Prostate gland (tissue), 2 donors: ENCODE data around the gene GATAD2B.

Experiments
- POLR2A ChIP-seq: fragments of 450-650 bp; IDR thresholded peaks from one replicate; pipeline ENCODE4 v1.6.1; 2016; ENCODE audit warnings: antibody characterized with exemption, mild to moderate bottlenecking
- POLR2AphosphoS5 ChIP-seq: sonication (generic); formaldehyde crosslinking; IDR thresholded peaks from one replicate; pipeline ENCODE4 v1.6.1; 2017; ENCODE audit warnings: antibody characterized with exemption
- TF ChIP-seq, protein P1 (sequence below), 4 experiments: fragments of 200-600 bp in 2 of 4; fragments of 450-650 bp in 2 of 4; sonication (generic) in 2 of 4; IDR thresholded peaks; 1 replicate in 3 of 4; 2 replicates in 1 of 4; pipeline ENCODE4 v1.5.1; 2016 to 2019; ENCODE audit warnings: antibody characterized with exemption in 4 of 4, mild to moderate bottlenecking in 2 of 4, moderate library complexity in 2 of 4

DNA sequence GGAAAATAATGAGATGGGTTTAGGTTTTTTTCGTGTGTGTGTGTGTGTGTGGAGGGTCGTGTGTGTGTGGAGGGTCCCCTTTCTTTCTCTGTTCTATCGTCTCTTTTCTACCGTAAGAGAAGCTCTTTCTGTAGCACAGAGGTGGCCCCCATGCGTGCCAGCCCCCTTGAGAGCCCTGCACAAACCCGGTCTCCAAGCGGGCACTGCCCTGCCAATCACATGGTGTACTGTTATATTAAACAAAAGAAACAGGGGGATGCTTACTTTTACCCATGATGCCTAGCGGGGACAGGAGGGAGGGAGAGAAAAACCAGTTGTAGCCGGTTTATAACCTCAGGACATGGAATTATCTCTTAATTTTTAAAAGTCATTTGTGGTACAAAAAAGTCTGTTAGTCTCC, 41.0 kb downstream of the GATAD2B start:
- TF ChIP-seq, protein P1, sequence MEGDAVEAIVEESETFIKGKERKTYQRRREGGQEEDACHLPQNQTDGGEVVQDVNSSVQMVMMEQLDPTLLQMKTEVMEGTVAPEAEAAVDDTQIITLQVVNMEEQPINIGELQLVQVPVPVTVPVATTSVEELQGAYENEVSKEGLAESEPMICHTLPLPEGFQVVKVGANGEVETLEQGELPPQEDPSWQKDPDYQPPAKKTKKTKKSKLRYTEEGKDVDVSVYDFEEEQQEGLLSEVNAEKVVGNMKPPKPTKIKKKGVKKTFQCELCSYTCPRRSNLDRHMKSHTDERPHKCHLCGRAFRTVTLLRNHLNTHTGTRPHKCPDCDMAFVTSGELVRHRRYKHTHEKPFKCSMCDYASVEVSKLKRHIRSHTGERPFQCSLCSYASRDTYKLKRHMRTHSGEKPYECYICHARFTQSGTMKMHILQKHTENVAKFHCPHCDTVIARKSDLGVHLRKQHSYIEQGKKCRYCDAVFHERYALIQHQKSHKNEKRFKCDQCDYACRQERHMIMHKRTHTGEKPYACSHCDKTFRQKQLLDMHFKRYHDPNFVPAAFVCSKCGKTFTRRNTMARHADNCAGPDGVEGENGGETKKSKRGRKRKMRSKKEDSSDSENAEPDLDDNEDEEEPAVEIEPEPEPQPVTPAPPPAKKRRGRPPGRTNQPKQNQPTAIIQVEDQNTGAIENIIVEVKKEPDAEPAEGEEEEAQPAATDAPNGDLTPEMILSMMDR (IDR thresholded peaks at IDR 0.05), result no peak
- TF ChIP-seq POLR2A (no peak), POLR2AphosphoS5 (no peak)
